ENCODE data around the gene EFTUD2.

GRCh38 chr17:44940317-44940716 lies 41.1 kb upstream of the EFTUD2 start:
- TF ChIP-seq GATA2 (IDR thresholded peaks at IDR 0.05; ENCODE audit: low read depth, low read length) (no peak), GATA3 (IDR thresholded peaks at IDR 0.05; ENCODE audit: low read depth, low read length) (no peak)
